ENCODE measurements around the gene SGCA.
A peak's percentile ranks its signal among the peaks of the same experiment; 100 is the strongest.

The SGCA gene

DNA sequence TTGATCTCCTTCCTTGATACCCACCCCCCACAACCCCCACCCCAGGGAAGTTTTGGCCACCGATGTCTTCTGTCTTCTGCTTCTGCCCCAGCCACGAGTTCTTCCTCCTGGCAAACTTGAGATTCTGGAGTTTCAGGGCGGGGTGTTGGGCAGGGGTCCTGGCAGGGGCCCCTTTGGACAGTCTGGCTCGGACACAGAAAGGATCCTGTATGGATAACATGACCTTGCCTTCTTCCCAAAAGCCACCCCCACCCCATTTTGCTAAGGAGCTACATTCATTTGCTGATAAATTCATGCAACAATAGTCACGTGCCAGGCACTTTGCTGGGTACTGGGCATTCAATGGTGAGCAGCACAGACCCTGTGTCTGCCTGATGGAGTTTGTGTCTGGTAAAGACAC lies 41.5 kb downstream of the SGCA start:
- DNase-seq (ENCODE audit: low spot score): no peak
- no peak for FAIRE-seq

- DNase-seq (ENCODE audit: low spot score): no peak
- FAIRE-seq: no peak
Measured at GRCh38 chr17:50207792-50208567, 42.2 kb downstream of the SGCA start.

GRCh38 chr17:50208611-50209061 lies 42.8 kb downstream of the SGCA start:
- FAIRE-seq: no peak
- DNase-seq (ENCODE audit: low spot score): no peak

DNA sequence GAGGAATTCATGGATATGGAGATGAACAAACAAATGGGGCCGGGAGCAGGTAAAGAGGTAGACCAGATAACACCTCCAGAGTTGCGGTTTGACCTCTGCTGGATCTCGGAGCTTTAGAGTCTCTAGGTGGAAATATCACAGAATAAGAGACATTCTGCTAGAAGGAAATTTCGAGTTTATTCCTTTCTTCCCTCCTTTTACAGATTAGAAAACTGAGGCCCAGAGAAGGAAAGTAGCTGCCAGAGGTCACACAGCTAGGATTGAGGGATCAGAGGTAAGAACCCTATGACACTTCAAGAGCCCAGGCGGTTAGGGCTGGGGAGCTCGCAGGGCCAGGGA lies 43.3 kb downstream of the SGCA start:
- FAIRE-seq: no peak

DNA sequence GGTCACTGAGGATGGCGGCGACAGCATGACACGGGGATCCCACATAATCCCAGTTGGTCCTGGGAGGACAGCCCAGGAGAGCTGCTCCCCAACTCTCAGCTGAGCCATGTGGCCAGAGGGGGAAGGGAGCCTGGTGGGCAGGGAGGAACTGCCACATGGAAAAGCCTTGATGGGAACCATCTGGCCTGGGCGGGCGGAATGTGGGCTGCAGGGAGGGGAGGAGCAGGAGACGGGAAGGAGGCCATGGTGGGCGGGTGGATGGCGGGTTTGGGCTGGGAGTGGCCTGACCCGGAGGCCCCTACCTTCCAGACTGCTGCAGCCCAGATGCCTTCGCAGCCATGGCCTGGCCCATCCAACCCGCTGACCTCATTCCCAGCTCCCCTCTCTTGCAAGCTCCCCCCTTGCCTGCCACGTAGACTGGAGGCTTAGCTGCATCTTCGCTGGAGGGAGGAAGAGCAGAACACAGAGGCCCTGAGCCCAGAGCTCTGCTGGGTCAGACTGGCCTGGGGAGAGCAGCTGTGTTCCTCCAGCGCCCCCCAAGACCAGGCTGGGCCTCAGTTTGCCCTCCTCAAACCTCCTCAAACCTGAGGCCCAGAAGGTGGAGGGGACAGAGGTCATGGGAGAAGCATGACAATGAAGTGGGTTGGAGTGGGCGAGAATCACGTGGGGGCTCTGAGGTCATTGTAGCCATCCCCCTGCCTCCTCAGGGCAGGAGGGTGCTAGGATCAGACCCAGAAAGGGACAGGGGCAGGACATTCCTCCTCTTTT lies 43.9 kb downstream of the SGCA start:
- FAIRE-seq (no peak), DNase-seq (ENCODE audit: low spot score) (peak; percentile 55)

More for the DNA sequence above, 43.3 kb downstream of the SGCA start:
- no peak for DNase-seq (ENCODE audit: low spot score)

- FAIRE-seq (peak; percentile 90), DNase-seq (ENCODE audit: low spot score) (peak; percentile 98)
Measured at GRCh38 chr17:50210240-50211225, 44.7 kb downstream of the SGCA start.

GRCh38 chr17:50211249-50212120 lies 45.7 kb downstream of the SGCA start:
- DNase-seq (ENCODE audit: low spot score): no peak
- no peak for FAIRE-seq

DNA sequence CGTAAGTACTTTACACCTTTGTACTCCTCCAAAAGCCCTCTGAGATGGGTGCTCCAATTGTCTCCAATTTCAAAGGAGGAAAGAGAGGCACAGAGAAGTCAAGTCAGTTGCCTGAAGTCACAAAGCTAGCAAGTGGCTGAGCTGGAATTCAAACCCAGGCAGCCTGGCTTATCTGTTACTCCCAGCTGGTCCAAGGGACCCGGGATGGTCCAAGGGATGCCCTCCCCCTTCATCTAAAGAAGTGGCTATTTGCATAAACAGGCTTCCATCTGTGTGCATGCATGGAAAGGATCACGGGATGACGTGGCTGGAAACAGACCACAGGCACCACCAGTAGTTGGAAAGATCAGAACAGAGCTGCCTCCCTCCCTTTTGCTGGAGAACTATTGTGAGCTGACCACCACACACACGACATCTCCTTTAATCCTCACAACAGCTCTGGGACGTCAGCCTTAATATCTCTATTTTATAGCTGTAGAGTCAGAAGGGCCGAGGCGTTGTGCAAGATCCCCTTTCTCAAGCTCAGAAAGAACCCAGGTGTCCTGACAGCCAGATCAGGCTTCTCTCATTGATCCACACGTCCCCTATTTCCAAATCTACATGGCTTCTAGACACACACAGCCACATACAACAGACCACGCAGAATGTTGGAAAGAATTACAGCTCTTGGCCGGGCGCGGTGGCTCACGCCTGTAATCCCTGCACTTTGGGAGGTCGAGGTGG lies 46.5 kb downstream of the SGCA start:
- FAIRE-seq (no peak), DNase-seq (ENCODE audit: low spot score) (no peak)

GRCh38 chr17:50213026-50214022 lies 47.5 kb downstream of the SGCA start:
- no peak for FAIRE-seq
- peak; percentile 25 for DNase-seq (ENCODE audit: low spot score)

- no peak for DNase-seq (ENCODE audit: low spot score)
- FAIRE-seq: no peak
Measured at GRCh38 chr17:50214976-50215760, 49.4 kb downstream of the SGCA start.

- DNase-seq (ENCODE audit: low spot score): no peak
- no peak for FAIRE-seq
Measured at GRCh38 chr17:50217591-50217990, 51.8 kb downstream of the SGCA start.

GRCh38 chr17:50218071-50218759 lies 52.4 kb downstream of the SGCA start:
- DNase-seq (ENCODE audit: low spot score) (no peak), FAIRE-seq (no peak)

GRCh38 chr17:50218771-50219315 lies 53.0 kb downstream of the SGCA start:
- FAIRE-seq (no peak), DNase-seq (ENCODE audit: low spot score) (peak; percentile 97)

DNA sequence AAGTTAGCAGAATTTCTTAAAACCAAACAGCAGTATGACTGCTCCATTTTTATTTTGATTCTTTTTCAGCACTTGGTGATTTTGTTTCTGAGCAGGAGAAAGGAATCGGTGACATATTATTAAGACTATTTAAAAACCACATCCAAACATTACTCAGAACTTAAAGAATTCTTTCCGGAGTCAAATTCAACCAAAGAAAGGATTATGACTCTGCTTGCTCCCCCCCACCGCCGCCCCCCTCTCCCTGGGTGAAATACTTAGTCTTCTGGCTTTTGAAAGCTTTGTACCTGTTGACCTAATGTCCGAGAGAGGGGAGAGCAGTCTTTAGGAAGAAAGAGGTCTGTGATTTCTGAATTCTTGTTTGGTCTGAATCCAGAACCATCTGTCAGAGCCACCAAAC lies 53.5 kb downstream of the SGCA start:
- peak; percentile 93 for DNase-seq (ENCODE audit: low spot score)

DNA sequence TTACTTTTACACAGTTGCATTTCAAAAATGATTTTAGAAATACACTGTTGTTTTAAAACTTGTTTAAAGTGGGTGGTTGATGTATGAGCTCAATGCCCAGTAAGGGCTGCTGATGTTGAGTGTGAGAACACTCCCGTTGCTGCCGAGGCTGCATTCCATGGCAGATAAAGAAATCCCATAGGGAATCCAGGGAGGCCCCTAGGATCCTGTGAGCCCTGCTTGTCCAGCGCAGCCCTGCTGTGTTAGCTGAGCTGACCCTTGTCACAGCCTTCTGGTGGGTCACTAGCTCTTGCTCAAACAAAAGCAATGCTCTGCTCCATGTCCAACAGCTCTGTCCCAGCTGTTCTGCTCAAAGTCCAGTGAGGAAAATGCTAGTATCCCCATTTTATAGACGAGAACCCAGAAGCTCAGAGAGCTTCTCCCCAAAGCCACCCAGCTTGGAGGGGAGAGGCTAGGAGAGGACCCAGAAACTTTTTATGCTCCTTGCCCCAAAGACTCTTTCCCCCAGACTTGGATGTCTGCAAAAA lies 54.2 kb downstream of the SGCA start:
- FAIRE-seq (no peak), DNase-seq (ENCODE audit: low spot score) (peak; percentile 27)

More for the DNA sequence above, 53.5 kb downstream of the SGCA start:
- FAIRE-seq: peak; percentile 98

DNA sequence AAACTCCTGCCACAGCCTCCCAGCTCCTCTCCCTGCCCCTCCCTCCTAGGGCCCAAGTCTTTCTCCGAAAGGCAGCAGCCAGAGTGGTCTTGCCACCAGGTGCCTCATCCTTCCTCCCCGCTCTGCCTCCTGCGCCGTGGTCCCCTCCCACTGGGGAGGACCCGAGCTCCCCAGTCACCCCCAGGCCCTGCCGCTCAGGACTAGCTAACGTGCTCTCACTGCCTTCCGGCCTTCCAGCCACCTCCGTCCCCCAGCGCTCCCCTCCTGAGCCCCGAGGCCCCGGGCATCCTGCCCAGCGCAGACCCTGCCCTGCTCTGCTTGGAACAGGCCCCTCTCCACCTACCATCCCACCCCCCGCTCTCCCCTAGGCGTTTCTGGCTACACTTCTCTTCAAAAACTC lies 55.0 kb downstream of the SGCA start:
- no peak for FAIRE-seq
- DNase-seq (ENCODE audit: low spot score): no peak

Data from RCC 7860 (cell line).